ENCODE results near the gene ZBTB21.

DNA sequence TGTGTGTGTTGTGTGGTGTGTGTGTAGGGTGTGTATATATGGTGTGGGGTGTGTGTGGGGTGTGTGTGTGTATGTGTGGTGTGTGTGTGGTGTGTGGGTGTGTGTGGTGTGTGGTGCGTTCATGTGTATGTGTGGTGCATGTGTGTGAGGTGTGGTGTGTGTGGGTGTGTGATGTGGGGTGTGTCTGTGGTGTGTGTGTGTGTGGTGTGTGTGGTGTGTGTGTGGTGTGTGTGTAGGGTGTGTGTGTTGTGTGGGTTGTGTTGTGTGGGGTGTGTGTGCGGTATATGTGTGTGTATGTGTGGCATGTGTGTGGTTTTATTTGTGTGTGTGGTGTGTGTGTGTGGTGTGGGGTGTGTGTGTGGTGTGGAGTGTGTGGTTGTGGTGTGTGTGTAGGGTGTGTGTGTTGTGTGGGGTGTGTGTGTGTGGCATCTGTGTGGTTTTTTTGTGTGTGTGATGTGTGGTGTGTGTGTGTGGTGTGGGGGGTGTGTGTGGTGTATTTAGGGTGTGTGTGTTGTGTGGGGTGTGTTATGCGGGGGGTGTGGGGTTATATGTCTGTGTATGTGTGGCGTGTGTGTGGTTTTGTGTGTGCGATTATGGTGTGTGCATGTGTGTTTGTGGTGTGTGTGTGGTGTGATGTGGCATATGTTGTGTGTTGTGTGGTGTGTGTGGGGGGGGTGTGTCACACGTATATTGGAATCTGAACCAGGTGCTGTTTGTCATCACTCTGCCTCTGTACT is 17.1 kb upstream of the ZBTB21 start:
- TF ChIP-seq ZC3H11A (IDR thresholded peaks at IDR 0.05), result no peak
- TF ChIP-seq, protein P1, sequence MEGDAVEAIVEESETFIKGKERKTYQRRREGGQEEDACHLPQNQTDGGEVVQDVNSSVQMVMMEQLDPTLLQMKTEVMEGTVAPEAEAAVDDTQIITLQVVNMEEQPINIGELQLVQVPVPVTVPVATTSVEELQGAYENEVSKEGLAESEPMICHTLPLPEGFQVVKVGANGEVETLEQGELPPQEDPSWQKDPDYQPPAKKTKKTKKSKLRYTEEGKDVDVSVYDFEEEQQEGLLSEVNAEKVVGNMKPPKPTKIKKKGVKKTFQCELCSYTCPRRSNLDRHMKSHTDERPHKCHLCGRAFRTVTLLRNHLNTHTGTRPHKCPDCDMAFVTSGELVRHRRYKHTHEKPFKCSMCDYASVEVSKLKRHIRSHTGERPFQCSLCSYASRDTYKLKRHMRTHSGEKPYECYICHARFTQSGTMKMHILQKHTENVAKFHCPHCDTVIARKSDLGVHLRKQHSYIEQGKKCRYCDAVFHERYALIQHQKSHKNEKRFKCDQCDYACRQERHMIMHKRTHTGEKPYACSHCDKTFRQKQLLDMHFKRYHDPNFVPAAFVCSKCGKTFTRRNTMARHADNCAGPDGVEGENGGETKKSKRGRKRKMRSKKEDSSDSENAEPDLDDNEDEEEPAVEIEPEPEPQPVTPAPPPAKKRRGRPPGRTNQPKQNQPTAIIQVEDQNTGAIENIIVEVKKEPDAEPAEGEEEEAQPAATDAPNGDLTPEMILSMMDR (IDR thresholded peaks at IDR 0.05), result no peak

Measured in A549 (cell line).